Superior temporal gyrus (tissue), 1 donor: ENCODE measurements around the gene UBE2J2.
"Not testable (repeated sequence)": the region's sequence is repeated elsewhere in the genome, so short reads cannot be mapped to it uniquely, and the experiment has no call there.

Source experiments
- DNase-seq: peaks from one replicate; pipeline ENCODE4 v3.0.0-alpha.2; 2016; ENCODE audit errors: extremely low spot score

The UBE2J2 gene

GRCh38 chr1:1255611-1256010 lies 18.0 kb downstream of the UBE2J2 start:
- no peak for DNase-seq

- DNase-seq = no peak
These were observed 18.6 kb downstream of the UBE2J2 start for GRCh38 chr1:1255078-1255477.

- DNase-seq = no peak
These were observed 19.0 kb downstream of the UBE2J2 start for GRCh38 chr1:1254667-1254998.

GRCh38 chr1:1253972-1254666 lies 19.5 kb downstream of the UBE2J2 start:
- no peak for DNase-seq

- DNase-seq = no peak
These were observed 20.3 kb downstream of the UBE2J2 start for GRCh38 chr1:1253314-1253713.

GRCh38 chr1:1250786-1251284 lies 22.8 kb downstream of the UBE2J2 start:
- no peak for DNase-seq

GRCh38 chr1:1248009-1248913 lies 25.4 kb downstream of the UBE2J2 start:
- DNase-seq = not testable (repeated sequence)

- DNase-seq = no peak
These were observed 26.2 kb downstream of the UBE2J2 start for GRCh38 chr1:1247341-1247913.

GRCh38 chr1:1246577-1247340 lies 26.9 kb downstream of the UBE2J2 start, which contains the start of gene C1QTNF12:
C1QTNF12 (minus strand) TSS chr1:1246722; CDS start chr1:1246690, 32 bp downstream.
- DNase-seq = no peak

- no peak for DNase-seq
These were observed 27.7 kb downstream of the UBE2J2 start for GRCh38 chr1:1245817-1246576.

GRCh38 chr1:1245178-1245816 lies 28.4 kb downstream of the UBE2J2 start:
- no peak for DNase-seq

- no peak for DNase-seq
These were observed 29.4 kb downstream of the UBE2J2 start for GRCh38 chr1:1244192-1244811.

GRCh38 chr1:1243807-1244191 lies 29.9 kb downstream of the UBE2J2 start:
- DNase-seq = no peak

GRCh38 chr1:1243266-1243660 lies 30.4 kb downstream of the UBE2J2 start:
- DNase-seq = no peak

GRCh38 chr1:1242461-1243265 lies 31.0 kb downstream of the UBE2J2 start:
- DNase-seq = no peak

GRCh38 chr1:1241588-1242219 lies 31.9 kb downstream of the UBE2J2 start:
- no peak for DNase-seq

GRCh38 chr1:1240822-1241587 lies 32.6 kb downstream of the UBE2J2 start:
- DNase-seq = no peak

GRCh38 chr1:1240348-1240732 lies 33.3 kb downstream of the UBE2J2 start:
- DNase-seq = no peak
